WTC11 (cell line): ENCODE data around the gene ATG4C.

Source experiments
- CTCF ChIP-seq: fragments of 200-600 bp; IDR thresholded peaks from 2 replicates; pipeline ENCODE4 v1.8.0; 2022; ENCODE audit warnings: antibody characterized with exemption
- ZNF317 ChIP-seq: sonication (generic); formaldehyde crosslinking; IDR thresholded peaks from 2 replicates; pipeline ENCODE4 v1.8.1; 2023; ENCODE audit warnings: low read depth, mild to moderate bottlenecking, moderate library complexity, missing genetic modification reagents, borderline replicate concordance
- TF ChIP-seq, protein P1 (sequence below): sonication (generic); formaldehyde crosslinking; IDR thresholded peaks from 2 replicates; pipeline ENCODE4 v1.8.1; 2023; ENCODE audit warnings: mild to moderate bottlenecking, missing genetic modification reagents, moderate library complexity

DNA sequence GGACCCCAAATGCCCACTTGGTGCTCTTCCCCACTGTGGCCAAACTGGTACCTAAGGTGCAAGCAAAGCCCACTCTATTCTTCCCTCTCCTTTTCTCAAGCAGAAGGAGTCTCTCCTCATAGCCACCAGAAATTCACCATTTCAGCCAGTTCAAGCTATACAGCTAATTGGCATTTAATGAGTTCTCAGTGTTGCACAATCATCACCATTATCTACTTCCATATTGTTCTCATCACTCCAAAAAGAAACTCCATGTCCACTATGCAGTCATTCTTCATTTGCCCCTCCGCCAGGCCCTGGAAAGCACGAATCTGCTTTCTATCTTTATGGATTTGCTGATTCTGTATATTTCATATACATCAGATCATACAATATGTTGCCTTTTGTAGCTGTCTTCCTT is 9.9 kb upstream of the ATG4C start:
- no peak for TF ChIP-seq CTCF
- TF ChIP-seq, protein P1, sequence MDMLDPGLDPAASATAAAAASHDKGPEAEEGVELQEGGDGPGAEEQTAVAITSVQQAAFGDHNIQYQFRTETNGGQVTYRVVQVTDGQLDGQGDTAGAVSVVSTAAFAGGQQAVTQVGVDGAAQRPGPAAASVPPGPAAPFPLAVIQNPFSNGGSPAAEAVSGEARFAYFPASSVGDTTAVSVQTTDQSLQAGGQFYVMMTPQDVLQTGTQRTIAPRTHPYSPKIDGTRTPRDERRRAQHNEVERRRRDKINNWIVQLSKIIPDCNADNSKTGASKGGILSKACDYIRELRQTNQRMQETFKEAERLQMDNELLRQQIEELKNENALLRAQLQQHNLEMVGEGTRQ, result no peak
- no peak for TF ChIP-seq ZNF317 (CRISPR knock-in tag)
